ENCODE data around the gene SLC4A2.
A peak's percentile ranks its signal among the peaks of the same experiment; 100 is the strongest.

SLC4A2 gene

GRCh38 chr7:151123822-151124464, 64.6 kb downstream of the SLC4A2 start:
- FAIRE-seq = peak; percentile 65

DNA sequence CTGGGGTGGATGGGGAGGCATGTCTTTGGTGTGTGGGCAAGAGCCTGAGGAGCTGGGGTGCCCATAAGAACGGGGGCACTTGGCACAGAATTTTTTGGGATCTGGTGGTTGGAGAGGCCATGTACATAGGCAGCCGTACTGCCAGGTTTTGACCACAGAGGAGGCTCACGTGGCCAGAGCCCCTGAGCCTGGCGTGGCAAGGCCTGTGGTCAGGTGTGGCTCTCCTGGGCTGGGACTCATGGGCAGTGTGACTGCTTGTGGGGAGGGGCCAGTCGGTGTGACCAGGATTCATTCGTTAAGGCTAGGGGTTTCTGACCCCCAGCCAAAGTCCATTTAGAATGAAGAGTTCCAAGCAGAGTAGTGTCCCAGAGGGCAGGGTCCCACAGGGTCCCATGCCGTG, 65.1 kb downstream of the SLC4A2 start:
- DNase-seq (ENCODE audit: insufficient read length, low spot score) (no peak), FAIRE-seq (no peak)

More at GRCh38 chr7:151123822-151124464, 64.6 kb downstream of the SLC4A2 start:
- peak; percentile 84 for DNase-seq (ENCODE audit: insufficient read length, low spot score)

- DNase-seq (ENCODE audit: insufficient read length, low spot score) (no peak), FAIRE-seq (no peak)
Measured at GRCh38 chr7:151124899-151125399, 65.6 kb downstream of the SLC4A2 start.

GRCh38 chr7:151125470-151125845, 66.1 kb downstream of the SLC4A2 start:
- FAIRE-seq = no peak
- no peak for DNase-seq (ENCODE audit: insufficient read length, low spot score)

- FAIRE-seq (no peak), DNase-seq (ENCODE audit: insufficient read length, low spot score) (no peak)
Measured at GRCh38 chr7:151125846-151126481, 66.6 kb downstream of the SLC4A2 start.

Data from HTR-8/SVneo (cell line).